T-helper 2 cell (primary cell): ENCODE data around the gene CHID1.

ENCODE experiments used
- DNase-seq, 5 experiments: peaks; one replicate each; pipeline versions ENCODE4 v3.0.0 to v3.0.0-alpha.2; 2012 to 2022

CHID1 gene

DNA sequence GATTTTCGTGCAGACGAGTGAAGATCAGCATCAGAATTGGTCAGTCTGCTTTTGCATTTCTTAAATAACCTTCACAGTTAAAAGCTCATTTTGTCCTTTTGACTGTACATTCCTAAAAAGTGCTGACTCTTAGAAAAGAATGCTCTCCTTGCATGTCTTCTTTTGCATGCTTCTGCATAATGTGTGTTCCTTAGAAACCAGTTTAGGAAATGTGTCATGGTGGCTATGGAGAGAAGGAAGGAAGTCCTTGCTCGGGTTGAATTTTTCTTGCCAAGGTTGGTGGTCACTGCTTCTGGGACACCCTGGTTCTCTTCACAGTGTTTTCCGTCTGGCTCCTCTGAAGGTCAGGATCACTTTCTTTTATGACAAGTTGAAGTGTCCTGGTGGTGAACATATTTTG, 21.8 kb upstream of the CHID1 start:
- DNase-seq = no peak

DNA sequence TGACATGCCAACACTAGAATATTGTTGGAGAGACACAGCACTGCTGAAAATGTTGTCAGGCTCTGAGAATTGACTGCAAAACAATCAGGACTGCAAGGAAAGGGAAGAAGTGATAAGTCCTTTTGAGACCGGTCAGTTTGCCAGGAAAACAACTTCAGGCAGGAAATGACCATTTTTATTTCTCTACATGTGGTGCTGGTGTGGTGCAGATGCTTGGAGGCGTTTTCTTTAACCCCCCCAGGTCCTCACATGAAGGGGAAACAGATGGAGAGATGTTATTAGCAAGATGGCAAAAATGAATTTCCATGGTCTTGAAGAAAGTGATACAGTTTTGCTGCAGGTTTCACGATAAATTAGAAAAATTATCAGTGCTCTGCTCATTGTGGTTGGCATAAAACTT, 20.8 kb upstream of the CHID1 start:
- DNase-seq = no peak

DNA sequence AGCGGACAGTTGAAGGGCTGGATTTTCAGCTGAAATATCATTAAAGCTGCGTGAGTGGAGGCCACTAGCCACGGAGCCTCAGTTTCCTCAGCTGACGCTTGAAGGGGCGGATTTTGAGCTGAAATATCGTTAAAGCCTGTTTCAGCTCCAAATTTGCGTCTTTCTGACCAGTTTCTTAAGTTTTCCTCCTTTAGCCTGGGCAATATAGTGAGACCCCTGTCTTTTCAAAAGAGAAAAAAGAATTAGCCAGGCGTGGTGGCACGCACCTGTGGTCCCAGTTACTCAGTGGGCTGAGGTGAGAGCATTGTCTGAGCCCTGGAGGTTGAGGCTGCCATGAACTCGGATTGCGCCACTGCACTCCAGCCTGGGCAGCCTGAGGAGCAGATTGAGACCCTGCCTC, 18.8 kb upstream of the CHID1 start:
- DNase-seq = no peak

DNA sequence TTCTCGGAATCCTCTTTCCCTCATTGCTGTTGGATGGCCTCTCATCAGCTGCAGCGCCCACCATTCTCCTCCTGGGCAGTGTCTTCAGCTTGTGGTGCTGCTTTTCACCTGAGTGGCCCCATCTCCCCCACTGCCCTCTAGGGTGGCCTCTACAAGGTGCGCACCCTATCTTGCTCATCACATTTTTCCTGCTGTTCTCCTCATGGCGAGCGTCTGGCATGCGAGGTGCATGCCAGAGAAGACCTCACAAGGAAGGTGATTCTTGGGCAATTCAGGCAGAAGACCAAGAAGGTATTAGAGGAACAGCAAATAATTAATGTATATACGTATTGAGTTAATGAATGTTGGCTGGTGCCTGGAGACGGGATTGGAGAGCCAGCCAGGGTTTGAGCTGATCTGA, 18.2 kb upstream of the CHID1 start:
- no peak for DNase-seq

DNA sequence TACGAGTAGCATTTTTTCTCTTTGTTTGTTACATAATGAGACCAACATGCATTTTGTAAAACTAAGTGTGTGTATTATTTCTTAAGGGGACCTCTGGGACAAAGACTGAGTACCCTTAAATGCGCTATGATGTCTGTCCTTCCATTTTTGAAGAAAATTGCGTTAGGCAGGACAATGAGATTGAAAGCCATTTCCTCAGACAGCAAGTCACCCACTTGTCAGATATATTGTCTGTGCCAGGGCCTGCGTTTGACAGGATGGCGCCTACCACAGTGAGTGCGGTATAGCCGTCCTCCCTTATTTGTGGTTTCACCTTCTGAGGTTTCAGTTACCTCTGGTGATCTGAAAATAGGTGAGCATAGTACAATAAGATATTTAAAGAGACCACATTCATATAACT, 17.3 kb upstream of the CHID1 start:
- peak in 3 of 5 experiments; percentile 30 to 69 (median 63) for DNase-seq

DNA sequence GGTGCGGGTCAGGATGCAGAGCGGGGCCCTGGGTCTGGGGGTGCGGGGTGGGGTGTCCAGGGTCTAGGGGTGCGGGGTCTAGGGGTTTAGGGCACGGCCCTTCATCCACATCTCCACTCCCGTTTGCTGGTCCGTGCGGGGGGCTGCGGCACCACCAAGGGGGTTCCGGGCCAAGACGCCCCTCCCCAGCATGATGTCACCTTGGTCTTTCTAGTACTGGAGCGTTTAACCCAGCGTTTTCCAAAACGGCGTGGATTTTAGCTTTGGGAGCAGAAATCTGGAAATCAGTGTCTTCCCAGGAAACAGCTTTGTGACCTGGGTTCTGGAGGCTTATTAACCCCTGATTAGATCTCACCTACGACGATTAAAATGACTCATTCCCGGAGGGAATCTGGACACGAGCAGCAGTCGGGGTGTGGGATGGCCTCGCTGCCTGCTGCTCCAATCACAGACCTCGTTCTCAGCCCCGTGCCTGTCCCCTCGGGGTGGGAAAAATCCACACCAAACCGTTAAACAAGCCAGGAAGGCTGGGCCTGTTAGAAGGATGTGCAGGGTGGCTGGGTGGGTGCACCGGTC, 15.8 kb upstream of the CHID1 start:
- DNase-seq = no peak

DNA sequence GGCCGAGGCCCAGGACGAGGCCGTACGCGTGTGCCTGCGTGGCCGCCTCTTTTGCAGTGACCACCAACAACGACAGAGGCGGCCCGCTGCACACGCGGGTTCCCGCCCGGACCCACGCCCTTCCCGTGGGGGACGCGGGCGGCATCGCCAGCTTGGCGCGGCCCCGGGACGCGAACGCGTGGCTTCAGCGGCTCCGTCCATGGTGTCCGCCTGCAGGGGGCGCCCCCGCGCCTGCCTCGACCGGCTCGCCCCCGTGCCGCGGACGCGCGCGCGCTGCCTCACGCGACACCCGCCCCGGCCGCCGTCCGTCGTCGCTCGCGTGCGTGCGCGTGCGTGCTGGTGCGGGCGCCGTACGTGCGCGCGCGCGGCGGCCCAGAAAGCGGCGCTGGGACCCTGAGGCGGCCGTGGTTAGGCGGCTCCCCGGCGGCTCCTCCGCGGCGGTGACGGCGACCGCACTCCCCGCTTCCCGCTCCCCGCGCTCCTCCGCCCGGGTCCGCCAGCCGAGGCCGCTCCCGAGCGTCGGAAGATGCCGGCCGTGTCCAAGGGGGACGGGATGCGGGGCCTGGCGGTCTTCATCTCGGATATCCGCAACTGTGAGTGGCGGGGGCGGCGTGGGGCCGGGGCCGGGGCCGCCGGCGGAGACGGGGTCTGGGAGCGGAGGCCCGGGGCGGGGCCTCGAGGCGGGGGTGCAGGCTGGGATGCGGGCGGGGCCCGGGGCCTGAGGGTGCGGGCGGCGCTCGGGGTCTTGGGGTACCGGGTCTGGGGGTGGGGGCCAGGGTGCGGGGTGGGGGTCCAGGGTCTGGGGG, 15.1 kb upstream of the CHID1 start, which contains the start of gene AP2A2:
AP2A2 (plus strand) TSS at position 375 of the 806 bp plus-strand sequence; CDS start at position 527, 152 bp downstream.
- peak; percentile 84 to 96 (median 85) for DNase-seq

DNA sequence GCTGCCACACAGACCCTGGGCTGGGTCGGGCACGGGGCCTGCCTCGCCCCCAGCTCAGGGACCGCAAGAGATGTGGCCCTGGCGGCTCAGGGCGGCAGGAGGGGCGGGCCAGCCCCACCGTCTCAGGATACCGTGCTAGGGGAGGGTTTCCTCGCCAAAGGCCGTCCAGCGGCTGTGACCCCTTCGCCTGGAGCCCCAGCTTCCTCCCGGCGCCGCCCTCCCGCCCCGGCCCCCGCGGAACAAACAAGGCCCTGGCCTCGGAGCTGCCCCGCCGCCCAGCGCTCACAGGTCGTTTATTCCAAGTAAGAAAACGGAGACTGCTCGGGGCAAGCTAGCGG, 14.5 kb upstream of the CHID1 start:
- no peak for DNase-seq

DNA sequence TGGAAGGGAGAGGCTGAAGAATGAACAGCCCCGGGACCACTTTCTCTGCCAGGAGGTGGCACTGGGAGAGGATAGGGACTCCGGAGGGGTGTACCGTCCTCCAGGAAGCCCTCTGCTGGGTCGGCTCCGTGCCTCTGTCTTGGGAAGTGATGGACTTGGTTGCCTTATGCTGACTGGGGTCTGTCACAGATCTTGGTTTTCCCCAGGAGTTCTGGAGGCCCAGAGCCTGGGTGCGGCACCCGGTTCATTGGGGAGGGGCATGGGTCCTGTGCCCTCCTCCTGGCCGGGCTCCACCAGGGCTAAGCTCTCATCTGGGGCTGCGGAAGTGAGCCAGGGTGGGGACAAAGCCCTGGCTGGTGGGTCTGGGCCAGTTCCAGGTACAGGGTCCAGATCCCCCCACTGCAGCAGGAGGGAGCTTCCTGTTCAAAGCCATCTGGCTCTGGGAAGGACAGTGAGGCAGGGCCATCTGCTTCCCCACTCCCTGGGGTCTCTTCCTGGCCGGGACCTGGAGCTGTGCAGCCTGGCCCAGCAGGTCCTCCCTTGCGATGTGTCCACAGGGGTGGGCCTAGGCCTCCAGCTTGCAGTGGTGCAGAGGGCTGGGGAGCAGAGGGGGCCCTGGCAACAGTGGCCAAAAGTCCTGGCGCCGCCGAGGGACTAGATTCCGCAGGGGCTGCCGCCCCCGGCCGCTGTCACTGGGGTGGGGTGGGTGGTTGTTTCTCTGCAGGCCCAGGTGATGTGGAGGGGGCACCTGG, 14.0 kb upstream of the CHID1 start:
- DNase-seq = no peak

DNA sequence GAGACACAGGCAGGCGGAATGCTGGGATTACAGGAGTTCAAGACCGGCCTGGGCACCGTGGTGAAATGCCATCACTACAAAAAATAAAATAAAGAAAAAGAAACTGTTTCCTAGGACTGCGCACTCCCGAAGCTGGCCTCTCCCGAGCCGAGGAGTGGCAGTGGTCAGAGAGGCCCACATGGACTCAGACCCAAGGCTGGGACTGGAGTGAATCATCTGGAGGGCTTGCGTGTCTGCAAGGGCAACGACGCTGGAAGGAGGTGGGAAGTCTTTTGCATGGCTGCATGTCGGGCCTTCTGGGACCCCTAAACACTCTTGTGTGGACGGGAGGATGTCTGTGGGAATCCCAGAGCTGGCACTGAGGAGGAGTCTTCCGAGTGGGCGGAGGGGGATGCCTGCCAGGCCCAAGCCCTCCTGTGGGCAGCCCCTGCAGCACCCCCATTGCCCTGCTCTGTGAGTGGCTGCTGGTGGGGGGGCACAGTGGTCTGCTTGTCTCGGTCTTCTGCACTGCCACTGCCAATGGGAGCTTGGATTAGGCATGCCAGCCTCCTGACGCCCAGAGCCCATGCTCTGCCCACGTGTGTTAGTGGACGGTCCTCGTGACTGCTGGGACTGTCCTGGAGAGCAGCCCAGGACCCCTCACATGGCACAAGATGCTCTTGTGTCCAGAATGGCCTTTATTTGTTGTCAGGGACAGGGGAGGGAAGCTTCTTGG, 13.2 kb upstream of the CHID1 start:
- no peak for DNase-seq

DNA sequence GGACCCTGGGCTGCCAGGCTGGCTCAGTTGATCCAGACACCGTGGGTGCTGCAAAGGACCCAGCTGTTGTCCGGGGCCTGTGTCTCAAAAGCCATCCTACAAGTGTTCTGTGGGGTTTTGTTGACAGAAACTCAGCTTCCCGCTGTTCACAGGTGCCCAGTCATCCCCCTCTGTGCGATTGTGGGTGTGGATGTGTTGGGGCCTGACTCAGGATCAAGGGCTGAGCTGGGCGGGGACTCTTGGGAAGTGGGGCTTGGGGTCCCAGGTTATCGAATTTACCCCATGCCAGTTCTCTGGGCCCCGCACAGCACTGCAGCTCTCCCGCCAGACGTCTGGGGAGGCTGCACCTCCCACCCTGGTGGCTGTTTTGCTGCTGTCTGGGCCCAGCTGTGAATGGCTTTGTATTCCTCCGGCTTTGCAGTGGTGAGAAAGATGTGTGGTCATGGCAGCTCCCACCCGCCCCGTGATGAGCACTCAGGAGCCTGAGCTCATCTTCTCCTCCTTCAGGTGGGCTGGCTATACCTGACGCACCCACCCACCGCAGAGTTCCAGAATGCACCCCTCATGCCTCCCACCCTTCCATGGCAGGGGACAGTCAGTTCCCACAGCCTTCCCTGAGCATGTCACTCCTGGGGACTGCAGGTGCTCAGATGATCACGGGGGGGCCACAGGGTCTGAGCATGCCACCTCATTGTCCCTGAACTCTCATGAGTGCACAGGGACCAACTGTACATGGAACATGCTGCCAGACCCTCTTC, 11.5 kb upstream of the CHID1 start:
- no peak for DNase-seq

DNA sequence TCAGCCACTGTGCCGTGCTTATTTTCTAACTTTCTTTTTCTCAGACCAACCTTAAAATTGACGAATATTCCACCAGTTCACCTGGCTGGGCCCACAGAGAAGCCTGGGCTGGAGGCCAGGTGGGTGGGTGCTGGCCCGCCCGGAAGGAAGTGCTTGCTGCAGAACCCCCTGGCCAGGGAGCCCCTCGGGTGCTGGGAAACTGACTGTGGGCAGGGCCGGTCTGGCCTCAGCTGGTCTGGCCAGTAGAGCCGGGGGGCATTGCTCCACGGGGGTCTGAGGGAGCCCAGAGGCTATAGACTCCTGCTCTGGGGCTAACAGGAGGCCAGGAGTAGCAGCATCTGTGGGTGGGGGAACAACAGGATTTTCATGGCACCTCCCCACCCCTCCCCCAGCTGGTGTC, 6.8 kb upstream of the CHID1 start:
- DNase-seq = no peak

DNA sequence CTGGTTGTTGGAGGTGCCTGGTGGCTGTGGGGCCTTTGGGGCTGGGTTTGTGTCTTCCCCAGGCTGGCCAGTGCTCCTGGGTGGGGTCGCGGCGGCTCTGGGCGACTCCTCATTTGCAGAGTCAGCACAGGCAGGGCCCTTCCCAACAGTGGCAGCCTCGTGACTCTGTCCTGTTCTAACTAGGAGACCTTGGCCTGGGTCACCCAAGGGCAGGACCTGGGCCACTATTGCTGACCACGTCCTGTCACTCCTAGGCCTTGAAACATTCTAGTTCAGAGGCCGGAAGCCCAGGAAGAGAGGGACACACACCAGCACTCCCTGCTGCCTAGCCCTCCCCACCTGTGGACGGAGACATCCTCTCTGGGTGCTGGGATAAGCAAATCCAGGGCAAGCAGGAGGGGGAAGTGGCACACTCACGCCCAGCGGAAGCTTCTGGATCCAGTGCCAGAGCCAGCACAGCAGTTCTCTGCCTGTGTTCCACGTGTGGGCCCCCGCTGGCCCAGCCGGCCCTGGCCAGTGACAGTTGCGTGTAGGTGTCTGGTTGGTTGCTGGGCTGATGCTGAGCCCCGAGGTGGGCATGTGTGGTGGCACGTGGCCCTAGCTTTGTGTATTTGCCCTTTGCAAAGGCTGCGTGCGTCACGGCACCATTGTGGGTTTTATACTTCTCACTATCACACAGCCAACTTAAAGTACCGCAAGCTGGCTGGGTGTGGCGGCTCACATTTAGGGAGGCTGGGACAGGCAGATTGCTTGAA, 4.3 kb upstream of the CHID1 start:
- no peak for DNase-seq

DNA sequence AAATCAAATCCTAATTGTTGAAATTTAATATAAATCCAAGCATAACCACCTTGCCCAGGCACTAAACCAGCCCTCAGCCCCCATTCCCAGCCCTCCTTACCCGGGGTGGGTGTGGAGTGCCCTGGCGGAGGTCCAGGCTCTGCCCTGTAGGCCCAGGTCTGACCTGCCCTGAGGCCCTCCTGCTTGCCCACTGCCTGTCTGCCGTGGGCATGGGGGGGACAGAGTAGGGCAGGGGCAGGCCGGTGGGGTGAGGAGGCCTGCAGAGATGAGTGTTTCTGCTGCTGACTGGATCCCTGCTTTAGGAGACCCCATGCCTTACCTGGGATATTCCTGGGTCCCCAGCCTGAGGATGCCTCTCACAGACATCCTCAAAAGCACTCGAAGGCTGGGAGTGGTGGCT, 3.6 kb upstream of the CHID1 start:
- no peak for DNase-seq

DNA sequence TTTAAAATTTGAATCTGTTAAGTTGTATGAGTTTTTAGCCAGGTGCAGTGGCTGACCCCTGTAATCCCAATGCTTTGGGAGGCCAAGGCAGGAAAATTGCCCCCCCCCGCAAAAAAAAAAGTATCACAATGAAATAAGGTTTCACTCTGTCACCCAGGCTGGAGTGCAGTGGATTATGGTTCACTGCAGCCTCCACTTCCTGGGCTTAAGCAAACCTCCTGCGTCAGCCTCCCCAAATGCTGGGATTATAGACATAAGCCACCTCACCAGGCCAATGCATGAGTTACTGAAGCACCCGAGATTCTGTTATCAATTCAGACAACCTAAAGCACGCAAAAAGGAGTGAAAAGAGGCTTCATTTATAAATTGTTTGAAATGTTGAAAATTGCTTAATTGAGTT, 2.4 kb upstream of the CHID1 start:
- no peak for DNase-seq

DNA sequence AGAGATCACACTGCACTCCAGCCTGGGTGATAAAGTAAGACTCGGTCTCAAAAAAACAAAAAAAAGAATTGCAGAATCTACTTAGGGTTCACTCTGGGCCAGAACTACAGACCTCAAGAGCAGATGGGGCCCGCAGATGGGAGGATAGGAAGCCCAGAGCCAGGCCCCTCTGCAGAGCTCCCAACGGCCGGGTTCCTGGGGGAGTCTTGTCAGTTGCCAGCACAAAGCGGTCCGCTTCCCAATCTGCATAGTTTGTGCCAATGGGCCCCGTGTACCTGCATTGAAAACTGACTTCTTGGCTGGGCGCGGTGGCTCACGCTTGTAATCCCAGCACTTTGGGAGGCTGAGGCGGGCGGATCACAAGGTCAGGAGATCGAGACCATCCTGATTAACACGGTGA, 1.7 kb upstream of the CHID1 start:
- no peak for DNase-seq

DNA sequence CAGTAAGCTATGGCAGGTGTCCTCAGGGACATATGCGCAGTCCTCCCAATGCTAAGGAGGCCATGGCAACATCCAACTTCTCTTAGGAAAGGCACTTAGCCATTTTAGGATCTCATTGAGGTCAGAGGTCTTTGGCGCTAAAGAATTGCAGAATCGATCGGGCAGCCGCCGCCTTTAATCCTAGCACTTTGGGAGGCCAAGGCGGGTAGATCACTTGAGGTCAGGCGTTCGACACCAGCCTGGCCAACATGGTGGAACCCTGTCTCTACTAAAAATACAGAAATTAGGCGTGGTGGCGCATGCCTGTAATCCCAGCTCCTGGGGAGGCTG, 1.2 kb upstream of the CHID1 start:
- no peak for DNase-seq

DNA sequence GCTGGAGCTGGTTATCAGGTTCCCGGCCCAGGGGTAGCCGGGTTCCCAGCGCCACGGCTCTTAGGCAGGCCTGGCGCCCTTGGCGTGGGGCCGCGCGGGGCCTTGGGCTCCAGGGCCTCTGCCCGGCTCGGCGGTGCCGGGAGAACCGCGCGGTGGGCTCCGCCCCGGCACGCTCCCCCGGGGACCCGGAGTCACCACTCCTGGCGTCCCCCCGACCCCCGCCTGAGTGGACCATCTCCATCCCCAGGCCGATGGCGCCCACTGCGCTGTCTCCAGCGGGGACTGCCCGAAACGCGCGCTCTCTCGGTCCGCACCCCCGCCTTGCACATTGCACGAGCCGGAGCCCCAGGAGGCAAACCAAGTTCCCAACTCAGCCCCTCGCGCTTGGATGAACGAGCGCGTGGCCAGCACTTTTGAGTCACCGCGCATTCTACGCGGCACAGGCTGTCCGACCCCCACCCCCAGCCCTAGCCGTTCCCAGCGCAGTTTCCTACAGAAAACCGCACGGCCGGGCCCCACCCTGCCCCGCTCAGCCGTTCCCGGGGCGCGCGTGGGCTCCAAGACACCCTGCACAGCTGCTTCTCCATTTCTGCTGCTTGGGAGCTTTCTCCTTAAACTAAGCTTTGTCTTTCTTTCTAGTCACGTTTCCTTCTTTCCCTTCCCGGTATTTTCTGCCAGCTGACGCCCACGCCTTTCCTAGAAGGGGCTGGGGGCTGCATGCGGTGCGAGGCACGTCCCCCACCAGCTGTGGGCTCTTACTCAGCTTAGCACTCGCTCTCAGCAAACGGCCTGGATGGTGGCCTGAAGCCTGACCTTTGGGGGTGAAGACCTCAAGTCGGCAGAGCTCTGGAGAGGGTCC, 650 bp upstream of the CHID1 start:
- DNase-seq = peak in 2 of 5 experiments; percentile 14 to 50

DNA sequence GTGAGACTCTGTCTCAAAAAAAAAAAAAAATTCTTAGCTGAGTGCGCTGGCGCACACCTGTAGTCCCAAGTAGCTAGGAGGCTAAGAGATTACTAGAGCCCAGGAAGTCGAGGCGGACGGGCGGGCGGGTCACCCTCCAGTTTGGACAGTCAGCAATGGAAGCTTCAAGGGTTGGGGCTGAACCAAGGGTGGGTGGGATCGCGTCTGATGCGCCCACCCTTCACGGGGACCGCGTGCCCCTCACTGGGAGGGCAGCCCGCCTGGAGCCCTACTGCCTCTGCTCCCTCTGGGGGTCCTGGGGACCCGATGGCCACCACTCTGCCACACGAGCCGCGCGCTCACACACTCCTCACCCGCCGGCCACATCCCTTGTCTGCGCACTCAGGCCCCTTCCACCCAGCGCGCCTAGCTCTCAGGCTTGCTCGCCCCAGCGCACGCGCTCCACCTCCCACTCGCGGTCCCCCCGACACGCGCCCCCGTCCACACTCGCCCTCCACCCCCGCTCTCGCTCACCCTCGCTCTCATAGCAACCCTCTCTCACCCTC, 494 bp downstream of the CHID1 start:
- DNase-seq = no peak

DNA sequence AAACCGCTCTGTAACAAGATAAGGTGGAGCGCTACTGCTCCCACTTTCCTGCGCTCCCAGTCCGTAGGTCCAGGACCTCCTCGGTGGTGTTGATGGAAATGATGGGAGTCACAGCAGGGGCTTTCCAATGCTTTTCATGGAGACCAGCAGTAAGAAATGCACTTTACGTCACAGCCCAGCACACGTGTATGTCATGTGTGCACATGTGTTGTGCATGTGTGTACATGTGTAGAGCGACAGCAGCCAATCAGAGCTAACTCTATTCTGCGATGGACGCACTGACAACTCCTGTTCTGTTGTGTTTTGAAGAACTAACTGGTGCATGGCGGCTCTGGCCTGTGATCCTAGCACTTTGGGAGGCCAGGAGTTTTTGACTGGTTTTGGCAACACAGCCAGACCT, 1.2 kb downstream of the CHID1 start:
- no peak for DNase-seq

DNA sequence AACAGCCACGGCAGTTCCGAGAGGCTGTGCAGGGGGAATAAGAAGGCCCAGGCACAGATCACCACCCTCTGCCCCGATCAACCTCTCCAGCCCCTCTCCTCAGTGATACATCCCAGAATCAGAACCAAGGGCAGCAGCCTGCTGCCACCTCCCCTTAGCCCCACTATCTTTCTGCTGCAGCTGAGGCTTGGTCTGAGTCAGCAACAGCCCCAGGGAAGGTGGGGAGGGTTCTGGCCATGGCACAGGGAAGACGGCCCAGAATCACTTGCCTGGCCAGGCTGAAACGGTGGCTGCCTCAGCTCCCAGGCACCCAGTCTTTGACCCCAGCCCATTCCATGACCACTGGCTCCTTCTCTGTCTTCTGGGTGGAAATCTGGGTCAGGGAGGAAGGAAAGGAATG, 2.3 kb downstream of the CHID1 start:
- DNase-seq = no peak
